Stimulated activated CD4-positive, alpha-beta T cell treated with anti-CD3 and anti-CD28 coated beads, Interleukin-15, amount 100 ng/mL, for 48 hours (primary cell): ENCODE results near the gene ITPKB.

Experiments
- DNase-seq, 2 donors: peaks; one replicate each; pipeline ENCODE4 v3.0.0-alpha.2; 2020; ENCODE audit warnings: low read depth in 2 of 2

The ITPKB gene

DNA sequence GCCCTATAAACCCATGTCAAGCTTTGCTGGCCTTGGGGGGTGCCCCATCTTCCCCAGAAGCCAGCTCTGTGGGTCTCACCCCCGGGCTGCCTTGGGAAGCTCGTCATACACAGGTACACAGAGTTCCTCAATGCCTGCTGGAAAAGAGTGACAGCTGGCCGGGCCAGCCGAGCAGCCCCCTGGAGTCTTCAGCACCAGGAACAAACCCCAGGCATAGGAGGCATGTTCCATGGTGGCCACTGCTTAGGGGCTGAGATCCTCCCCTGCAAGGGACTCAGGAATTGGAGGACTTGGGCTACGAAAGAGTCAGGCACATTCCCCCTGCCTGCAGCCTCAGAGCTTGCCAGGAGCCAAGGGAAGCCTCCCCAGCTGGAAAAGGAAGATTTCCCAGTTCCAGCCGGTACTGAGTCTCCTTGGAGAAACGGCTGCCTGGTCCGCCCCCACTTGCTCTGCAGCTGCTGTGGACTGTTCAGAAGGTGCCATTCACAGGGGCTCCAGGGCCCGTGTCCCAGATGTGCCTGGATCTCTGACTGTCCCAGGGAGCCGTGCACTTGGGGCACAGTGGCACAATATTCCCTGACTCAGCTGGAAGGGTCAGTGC lies 101.0 kb downstream of the ITPKB start:
- DNase-seq = no peak

DNA sequence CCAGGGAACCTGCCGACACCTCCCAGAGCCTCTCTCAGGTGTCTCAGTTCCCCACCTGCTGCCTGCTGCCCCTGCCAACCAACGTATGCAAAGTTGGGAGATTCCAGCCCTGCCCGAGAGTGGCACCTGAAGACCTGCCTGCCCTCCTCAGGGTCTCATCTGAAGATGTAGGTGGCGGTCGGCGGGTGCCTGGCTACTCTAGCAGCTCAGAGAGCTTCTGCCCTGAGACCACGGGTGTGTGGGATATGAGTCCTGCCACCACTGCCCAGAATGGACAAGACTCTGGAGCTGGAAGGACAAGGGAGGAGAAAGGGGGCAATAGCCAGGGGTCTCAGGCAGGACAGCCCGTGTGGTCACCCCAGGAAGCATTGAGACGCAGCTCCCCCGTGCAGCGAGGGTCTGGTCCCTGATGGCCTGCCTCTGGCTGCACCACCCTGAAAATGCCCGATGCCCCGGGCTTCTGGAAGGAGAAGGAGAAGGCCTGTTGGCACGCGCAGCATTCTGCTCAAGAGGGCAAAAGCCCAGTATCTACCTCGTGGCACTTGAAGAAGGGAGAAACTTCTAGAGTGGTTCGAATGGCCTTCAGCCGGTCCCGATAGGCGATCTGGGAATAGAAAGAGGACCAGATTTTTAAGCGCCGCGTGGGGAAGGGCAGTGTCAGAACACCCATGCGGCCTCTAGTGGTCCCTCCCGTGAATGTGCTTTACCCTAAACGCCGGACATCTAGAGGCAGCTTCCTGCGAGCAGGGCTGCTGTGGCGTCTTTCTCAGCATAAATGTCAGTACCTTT lies 101.7 kb downstream of the ITPKB start:
- no peak for DNase-seq

DNA sequence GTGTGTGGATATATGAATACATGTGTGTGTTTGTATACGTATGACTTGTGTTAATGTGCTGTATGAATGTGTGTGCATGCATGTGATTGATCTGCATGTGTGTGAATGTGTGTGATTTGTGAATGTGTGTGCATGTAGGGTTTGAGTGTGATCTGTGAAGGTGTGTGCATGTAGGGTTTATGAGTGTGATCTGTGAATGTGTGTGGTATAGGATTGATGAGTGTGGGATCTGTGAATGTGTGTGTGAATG lies 102.3 kb downstream of the ITPKB start:
- no peak for DNase-seq

DNA sequence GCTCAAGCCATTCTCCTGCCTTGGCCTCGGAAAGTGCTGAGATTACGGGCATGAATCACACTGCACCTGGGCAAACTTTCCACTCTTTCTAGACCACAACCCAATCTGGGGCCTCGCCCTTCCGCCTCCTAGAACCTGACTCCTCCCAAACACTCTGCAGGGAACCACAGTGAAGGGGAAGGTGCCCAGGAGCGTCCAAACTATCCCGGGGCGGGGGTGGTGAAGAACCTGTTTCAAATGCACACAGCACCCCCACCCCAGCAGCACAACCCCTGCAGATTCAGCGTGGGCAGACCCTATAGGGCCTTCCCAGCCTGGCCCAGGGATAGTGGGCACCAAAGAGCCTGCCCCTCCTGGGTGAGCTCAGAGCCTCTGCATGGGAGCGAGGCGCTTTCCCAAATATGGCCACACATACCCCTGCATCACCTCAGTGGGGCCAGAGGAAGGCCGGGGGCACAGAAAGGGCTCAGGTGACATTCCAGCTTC lies 103.6 kb downstream of the ITPKB start:
- DNase-seq = no peak

DNA sequence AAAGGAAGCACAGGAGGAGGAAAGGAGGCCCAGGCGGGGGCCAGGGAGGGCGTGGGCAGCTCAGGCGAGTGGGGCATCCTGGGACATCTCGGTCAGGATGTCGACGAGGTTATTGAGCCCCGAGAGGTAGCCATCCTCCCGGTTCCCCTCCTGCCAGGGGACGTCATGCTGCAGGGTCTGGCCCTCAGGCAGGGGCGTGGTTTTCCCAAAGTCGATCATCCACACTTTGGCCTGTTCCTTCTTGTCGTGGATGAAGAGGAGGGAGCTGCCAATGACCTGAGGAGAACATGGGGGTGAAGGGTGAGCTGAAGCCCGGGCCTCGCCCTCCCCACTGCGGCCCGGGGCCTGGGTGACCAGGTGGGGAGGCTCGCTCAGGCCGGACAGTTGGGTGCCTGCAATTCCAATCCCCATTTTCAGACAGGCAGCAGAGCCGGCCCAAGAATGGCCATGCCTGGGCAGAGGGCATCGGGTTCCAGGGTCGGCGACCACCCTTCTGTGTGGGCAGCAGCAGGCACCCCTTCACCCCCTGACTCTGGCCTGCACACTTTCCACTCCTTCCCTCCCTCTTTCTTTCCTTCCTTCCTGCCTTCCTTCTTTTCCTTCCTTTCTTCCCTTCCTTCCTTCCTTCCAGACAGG lies 104.4 kb downstream of the ITPKB start:
- DNase-seq = no peak

DNA sequence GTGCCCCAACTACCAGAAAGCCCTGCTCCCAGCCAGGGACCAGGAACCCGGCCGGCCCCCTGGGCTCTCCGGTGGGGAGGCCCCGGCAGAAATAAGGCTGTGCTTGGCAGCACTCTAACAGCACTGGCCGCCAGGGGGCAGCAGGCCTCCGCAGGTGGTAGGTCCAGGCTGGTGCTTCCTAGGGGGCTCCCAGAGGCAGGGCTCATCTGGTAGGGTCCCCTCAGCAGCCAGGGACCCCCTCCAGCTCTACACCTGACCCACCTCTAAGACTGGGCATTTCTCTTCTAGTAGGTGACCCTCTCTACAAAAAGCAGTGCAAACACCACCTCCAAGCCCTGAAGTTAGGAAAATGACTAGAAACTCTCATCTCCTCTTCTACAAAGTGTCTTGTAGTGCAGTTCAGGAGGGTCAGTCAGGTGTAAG lies 104.9 kb downstream of the ITPKB start:
- peak; percentile 68 to 74 for DNase-seq

DNA sequence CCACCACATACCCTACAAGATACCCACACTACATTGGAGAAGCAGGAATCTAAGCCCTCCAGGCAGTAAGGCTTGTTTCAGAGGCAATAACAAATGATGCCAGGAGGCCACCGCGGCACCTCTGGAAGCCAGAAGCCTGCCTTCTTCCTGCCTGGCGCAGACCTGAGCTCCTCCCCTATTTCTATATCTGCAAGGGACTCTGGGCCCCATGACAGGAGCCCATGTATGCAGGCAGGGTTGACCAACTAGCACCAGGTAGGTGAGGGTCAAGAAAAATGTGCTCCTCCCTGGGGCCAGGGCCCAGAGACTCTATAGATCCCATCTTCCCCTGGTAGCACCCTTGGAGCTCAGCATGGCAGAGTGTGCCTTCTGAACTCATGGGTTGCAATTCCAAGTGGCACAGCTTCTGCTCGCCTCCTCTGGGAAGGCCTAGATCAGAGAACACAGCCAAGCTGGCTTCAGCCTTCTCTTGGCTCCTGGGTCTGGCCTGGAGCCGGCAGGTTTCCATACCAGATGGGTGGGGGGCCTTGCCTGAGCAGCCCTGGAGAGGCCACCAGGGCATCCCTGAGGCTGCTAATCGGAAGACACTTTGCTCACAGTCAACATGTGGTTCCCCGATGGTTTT lies 105.4 kb downstream of the ITPKB start:
- no peak for DNase-seq

DNA sequence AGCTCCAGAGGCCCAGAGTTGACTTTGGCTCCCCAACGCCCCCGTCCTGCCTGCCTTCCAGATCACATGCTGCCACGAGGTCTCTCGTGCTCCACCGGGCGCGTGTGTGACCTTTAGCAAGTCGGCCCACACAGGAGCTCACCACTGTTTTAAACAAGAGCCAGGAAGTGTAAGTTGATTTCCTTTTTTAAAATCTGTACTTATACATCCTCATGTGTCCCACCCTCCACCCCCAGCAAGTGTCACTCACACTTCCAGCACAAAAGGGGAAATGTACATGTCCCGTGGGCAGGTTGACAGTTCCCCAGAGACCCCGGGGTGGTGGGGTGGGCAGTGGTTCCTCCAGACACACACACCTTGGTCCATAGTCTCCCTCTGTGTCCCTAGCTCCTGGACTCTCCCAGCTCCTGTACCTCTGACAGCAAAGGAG lies 106.1 kb downstream of the ITPKB start:
- peak in 1 of 2 donors; percentile 47 for DNase-seq

DNA sequence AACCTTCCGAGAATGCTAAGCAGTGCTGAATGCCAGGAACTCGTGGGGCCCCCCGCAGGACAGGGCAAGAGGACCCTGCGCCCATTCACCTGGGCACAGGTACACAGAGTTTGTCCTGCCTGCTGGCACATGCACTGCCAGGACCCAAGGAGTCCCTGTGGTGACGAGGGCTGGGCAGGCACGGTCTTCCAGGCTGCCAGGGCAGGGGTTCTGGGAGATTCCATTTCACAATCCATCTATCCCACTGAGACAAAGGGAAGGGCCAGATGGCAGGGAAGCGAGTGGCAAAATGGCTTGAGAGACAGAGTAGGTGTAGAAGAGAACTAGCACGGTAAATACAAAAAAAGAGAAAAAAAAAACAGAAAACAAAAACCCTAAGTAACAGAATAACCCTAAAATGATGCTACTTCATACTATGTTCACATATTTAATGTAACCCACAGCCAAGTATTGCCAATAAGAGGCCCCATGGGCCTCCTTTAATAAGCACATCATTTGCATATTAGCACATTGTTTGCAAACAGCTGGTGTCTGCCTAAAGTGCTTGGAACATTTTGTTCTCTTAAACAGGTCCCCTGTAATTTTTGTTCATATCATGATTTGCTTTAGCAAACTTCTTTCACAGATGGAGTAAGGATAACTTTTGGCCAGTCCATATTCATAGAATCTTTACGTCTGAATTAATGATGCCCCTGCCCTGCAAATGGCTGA lies 106.8 kb downstream of the ITPKB start:
- DNase-seq = no peak

DNA sequence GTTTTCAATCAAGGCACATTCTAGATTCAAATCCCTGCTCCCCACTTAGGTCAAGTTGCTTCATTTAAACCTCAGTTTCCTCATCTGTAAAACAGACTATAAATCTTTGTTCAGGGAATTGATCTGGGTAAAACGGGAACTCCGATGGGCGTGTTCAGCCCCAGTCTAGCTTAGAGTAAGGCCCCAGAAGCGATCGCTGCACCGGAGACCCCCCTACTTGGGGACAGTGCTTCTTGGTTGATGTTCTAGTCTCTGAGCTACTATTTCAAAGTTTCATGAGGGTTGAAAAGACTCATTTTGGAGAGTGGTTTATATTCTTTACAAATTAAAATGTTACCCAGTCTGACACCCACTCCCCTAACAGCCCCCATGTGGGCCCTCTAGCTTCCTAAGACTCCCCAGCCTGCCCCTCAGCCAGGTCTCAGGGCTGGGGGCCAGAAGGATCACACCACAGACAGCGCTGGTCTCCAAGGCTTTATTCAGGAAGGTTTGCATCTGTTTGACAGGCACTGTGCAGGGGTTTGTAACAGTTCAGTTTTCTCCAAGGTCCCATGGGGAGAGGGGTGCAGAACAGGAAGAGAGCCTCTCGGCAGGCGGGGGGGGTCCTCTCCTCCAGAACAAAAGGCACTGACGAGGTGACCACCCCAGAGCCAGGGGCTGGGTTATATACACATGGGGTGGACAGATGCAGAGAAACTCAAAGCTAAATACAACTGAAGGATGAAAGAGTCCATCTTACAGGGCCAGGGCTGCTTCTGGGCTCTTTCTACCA lies 107.7 kb downstream of the ITPKB start:
- DNase-seq = no peak

DNA sequence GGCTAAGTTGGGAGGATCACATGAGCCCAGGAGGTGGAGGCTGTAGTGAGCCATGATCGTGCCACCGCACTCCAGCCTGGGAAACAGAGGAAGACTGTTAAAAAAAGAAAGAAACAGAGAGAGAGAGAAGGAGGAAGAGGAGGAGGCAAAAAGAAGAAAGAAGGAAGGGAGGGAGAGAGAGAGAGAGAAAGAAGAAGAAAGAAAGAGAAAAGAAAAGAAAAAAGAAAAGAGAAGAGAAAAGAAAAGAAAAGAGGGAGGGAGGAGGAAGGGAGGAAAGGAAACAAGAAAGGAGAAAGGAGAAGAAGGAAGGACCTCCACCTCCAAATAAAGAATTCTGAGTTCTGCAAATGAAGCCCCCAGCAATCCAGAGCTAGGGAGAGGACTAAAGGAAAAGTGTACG lies 108.5 kb downstream of the ITPKB start:
- DNase-seq = no peak

DNA sequence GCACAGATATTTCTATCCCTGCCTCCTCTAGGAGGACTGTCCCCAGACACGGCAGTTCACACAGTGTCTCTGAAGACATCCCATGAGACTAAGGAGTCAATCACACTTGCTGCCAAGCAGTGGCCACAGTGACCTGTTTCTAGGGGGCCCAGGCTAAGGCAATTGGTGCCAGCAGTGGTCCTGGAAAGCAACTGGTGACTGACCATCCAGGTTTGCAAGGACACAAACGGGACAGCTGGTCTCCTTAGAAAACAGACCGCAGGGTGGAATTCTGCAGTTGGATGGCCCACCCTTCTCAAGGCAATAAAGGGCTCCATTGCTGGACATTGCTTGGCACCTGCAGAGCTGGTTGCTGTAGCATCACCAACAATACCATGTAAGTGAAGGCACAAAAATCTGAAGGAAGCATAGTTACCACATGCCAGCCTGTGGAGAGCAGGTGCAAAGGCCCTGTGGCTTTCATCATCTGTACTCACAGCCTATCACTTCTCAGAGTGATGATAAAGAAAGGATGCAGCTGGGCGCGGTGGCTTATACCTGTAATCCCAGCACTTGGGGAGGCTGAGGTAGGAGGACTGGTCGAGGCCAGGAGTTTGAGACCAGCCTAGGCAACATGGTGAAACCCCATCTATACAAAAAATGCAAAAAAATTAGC lies 109.1 kb downstream of the ITPKB start:
- no peak for DNase-seq

DNA sequence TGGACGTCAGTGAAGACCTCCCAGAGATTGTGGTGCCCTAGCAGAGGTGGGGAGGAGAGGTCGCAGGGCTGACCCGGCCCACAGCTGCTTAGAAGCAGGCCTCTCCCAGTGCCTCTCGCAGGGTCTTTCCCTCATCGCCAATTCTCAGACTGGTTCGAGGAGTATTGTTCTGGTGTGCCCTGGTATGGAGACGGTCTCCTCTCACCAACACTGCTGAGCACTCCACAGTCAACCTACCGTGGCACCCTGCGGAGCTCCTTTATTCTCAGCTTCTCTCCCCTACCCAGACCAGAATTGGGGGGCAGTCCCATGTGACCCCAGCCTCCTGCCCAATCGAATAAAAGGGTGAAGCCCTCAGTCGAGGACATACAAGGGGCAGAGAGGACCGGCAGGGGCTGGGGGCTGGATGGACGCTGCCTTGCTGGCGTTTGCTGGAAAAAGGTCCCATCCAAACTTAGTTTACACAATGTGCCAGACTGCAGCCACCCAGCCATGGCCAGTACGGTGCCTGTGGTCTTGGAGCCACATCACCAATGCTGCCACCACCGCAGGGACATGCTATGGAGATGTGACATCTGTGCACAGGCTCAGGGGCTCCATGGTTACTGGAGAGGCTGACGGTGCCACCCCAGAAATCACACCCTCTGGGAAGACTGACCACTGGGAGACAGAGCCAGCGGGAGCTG lies 109.7 kb downstream of the ITPKB start:
- no peak for DNase-seq

DNA sequence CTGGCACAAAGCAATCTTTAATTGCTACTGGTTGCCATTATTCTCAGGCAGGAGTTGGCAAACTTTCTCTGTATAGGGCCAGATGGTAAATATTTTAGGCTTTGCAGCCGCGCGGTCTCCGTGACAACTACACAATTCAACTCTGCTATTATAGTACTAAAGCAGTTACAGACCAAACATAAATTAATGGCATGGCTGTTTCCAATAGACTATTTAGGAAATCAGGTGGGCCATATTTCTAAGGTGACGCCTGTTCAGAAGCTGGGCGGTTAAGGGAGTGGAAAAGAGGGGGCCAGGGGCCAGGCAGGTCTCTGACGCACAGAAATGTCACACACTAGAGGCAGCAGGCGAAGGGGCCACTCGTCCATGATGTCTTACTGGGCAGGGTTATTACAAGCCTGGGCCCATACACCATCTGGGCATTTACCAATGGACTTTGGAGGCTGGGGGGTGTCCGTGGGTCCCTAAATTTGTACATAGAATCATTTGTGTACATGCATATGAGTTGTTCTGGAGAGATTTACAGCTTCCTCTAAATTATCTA lies 110.4 kb downstream of the ITPKB start:
- no peak for DNase-seq

DNA sequence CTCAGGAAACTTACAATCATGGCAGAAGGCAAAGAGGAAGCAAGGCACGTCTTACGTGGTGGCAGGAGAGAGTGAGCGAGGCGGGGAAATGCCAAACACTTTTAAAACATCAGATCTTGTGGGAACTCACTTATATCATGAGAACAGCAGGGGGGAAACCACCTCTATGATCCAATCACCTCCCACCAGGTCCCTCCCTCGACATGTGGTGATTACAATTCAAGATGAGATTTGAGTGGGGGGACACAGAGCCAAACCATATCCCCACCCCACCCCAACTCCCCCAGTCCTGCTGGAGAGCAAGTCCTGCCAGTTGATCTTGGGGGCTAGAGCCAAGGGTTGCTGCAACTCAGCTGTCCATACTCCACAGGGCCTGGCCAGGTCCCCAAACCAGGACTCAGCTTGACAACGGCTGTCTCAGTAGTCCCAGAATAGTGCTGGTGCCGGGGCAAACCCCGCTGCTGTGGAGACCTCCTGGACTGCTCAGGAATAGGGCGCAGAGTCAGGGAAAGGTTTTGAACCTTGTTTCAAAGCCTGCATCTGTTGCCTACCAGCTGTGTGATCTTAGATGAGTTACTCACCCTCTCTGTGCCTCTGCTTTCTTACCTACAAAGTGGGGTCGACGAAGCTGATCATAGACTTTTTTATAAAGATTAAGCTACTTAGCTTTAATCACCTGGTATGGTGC lies 111.0 kb downstream of the ITPKB start:
- no peak for DNase-seq

DNA sequence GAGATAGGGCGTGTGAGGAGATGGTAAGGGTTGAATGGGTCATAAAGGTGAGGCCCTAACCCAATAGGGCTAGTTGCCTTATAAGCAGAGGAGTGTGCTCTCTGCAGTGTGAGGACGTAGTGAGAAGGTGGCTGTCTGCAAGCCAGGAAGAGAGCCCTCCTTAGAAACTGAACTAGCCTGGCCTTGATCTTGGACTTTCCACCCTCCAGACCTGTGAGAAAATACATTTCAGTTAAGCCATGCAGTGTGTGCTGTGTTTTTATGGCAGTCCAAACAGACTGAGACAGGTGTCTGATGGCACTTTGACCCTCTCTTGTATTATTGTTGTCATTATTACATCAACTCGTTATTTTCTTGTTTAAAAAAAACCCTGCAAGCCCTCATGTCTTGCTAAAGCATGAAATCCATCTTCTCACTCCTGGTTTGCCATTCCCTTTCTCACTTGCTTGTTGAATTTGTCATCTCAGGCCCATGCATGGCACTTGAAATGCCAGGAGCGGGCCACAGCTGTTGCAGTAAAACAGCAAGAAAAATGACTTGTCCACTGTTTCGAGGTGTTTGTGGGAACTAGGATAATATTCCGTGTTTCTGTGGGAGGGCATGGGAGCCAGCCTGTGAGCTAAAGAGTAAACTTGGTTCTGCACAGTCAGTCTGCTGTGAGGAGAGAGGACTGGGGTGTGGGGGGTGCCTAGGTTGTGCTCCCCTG lies 111.9 kb downstream of the ITPKB start:
- DNase-seq = no peak

DNA sequence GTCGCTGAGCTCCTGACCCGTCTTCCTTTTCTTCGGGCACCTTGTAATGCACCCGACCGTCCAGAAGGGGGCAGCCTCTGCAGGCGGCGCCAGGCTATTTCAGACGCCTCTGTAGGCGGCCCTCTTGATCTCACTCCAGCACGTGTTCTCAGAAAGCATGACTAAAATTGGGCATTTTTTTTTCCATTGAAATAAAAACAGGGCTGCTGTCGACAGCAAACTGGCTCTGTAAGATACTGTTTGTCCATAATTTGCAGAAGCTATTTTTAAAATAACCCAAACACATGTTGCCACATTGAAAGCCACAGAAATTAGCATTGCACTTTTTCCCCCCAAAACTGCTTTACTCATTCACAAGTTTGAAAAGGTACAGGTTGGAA lies 112.5 kb downstream of the ITPKB start:
- DNase-seq = peak; percentile 74 to 83

DNA sequence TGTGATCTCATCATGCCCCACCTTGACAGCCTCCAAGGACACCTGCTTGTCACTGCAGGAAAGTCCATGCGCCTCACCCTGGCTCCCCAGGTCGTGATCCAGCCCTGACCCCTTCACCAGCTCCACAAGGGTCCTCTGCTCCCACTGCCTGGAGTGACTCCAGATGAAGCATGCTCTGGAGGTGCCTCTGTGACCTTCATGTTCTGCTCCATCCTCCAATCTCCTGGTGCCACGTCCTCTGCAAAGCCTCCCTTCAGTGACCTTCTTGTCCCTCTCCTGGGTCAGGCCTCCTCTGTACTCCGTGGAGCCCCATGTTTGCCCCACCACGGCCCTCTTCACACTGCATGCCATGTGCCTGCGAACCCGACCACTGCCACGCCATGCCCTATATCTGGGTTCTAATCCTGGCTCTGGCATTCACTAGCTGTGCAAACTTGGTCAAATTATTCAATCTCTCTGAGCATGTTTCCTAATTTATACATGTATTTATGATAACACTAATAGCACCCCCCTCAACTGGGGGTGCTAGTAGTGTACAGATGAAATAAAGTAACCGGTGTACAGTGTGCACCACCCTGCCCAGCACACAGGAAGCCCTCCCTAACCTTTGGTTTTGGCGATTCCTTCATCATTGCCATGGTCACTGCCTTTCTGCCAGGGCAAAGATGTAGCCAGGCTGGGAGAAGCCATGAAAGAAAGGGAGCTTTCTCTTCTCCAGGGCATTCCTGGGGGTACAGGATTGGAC lies 113.1 kb downstream of the ITPKB start:
- DNase-seq = no peak
